Upper lobe of right lung (tissue), 1 donor: Measurements from ENCODE around the gene CDRT15L2. TPM values are rescaled to one million over a fixed set of nuclear protein-coding genes. Genes with fewer than 3 reads are reported as not detected.
"Not testable (repeated sequence)": the region's sequence is repeated elsewhere in the genome, so short reads cannot be mapped to it uniquely, and the experiment has no call there.

Source experiments
- ATAC-seq: fragments of 200-7000 bp; cut with Tn5 transposase; one replicate; pipeline ENCODE4 v1.9.1; 2020; ENCODE audit warnings: mild to moderate bottlenecking, moderate library complexity
- DNase-seq: peaks from one replicate; pipeline ENCODE4 v3.0.0-alpha.2; 2020
- H3K27ac ChIP-seq: fragments of 200-600 bp; one replicate; pipeline ENCODE4 v1.8.0; 2022
- H3K27me3 ChIP-seq: fragments of 200-600 bp; one replicate; pipeline ENCODE4 v1.8.0; 2022; ENCODE audit warnings: mild to moderate bottlenecking
- H3K36me3 ChIP-seq: fragments of 200-600 bp; one replicate; pipeline ENCODE4 v1.8.0; 2022
- H3K4me1 ChIP-seq: fragments of 200-600 bp; one replicate; pipeline ENCODE4 v1.8.0; 2022
- H3K4me3 ChIP-seq: fragments of 200-600 bp; one replicate; pipeline ENCODE4 v1.8.0; 2022; ENCODE audit warnings: mild to moderate bottlenecking
- H3K9me3 ChIP-seq: fragments of 200-600 bp; one replicate; pipeline ENCODE4 v1.8.0; 2022
- intact Hi-C: fragments of 100-400 bp; cut with DNase I; formaldehyde crosslinking; loops from one replicate; pipeline ENCODE4 v1.11.0; 2022
- long read RNA-seq: library from polyadenylated mRNA; unstranded; transcript quantifications from one replicate; pipeline ENCODE4 v2.0.0, GENCODE V29; 2021
- total RNA-seq: library from RNA; stranded (reverse); fragmentation: NEBNext Ultra II Directional; extraction: Animal tissue kit (Norgen Biotek cat#: 25700); gene quantifications from one replicate; pipeline ENCODE4 v1.2.1, GENCODE V29; 2021
- donor health status: DM: no; HTN: yes; CAD: no; lungs with severe emphysema.

Gene CDRT15L2
- not detected for total RNA-seq
- long read RNA-seq = 0 reads

GRCh38 chr17:20579424-20579823 is at the start of gene CDRT15L2:
Gene CDRT15L2, plus strand, starts transcription at chr17:20579724. Its CDS starts 20 bp downstream, at chr17:20579744.
- intact Hi-C loops, H3K27me3 ChIP-seq, H3K9me3 ChIP-seq, H3K4me1 ChIP-seq, ATAC-seq, DNase-seq, H3K36me3 ChIP-seq, H3K27ac ChIP-seq, H3K4me3 ChIP-seq: not testable (repeated sequence)

DNA sequence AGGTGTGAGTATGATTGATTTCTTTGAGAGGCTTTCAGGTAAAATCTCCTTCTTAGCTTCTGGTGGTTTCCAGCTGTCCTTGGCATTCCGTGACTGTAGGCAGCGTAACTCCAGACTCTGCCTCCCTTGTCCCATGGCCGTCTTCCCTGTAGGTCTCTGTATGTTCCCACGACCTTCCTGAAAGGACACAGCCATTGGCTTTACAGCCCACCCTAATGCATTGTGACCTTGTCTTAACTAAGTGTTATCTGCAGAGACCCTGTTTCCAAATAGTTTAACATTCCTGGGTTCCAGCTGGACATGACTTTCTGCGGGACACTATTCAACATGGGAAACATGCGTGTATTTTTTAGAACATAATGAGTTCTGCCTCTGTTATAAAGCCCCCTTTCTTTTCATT is 49.4 kb upstream of the CDRT15L2 start:
- H3K4me3 ChIP-seq, intact Hi-C loops, H3K36me3 ChIP-seq, DNase-seq, H3K9me3 ChIP-seq, H3K27me3 ChIP-seq, H3K27ac ChIP-seq, H3K4me1 ChIP-seq, ATAC-seq: not testable (repeated sequence)

DNA sequence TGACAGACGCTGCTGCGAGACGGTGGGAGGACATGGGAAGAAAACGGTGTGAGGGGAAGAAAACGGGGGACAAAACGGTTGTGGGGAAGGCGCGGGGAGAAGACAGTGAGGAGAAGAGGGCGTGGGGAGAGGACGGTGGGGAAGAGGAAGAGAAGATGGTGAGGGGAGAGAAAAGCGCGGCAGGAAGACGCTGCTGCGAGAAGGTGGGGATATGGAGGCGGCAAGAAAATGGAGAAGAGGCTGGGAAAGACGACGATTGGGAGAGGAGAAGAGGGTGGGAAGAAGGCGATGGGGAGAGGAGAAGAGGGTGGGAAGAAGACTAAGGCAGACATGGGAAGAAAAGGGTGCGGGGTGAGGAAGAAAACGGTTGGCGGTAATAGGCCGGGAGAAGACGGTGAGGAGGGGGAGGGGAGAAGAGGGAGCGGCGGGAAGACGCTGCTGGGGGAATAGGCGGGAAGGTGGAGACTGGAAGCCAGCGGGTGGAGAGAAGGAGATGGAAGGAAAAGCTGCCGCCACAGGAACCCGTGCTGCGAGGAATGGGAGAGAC is 46.9 kb upstream of the CDRT15L2 start:
- intact Hi-C loops, H3K27me3 ChIP-seq, H3K36me3 ChIP-seq, H3K4me1 ChIP-seq, H3K27ac ChIP-seq, H3K9me3 ChIP-seq, H3K4me3 ChIP-seq: not testable (repeated sequence)
- ATAC-seq (peak; percentile 27), DNase-seq (peak; percentile 3)

DNA sequence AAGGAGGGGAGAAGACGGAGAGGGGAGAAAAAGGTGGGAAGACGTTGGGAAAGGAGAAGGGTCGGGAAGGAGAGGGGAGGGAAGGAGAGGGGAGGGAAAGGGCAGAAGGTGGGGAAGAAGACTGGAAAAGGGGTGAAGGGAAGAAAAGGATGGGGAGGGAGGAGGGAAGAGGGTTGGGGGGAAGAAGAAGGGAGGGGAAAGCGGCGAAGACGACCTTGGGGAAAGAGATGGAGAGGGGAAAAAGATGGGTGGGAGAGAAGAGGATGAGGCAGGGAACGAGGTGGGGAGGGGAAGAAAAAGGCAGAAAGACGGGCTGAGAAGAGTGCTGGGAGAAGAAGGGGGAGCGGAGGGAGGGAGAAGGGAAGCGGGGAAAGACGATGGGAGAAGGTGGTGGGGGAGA is 46.3 kb upstream of the CDRT15L2 start:
- intact Hi-C loops, DNase-seq: not testable (repeated sequence)

GRCh38 chr17:20534711-20535550 is 44.6 kb upstream of the CDRT15L2 start:
- H3K36me3 ChIP-seq, intact Hi-C loops, H3K27me3 ChIP-seq, DNase-seq, H3K4me3 ChIP-seq, ATAC-seq, H3K27ac ChIP-seq, H3K4me1 ChIP-seq, H3K9me3 ChIP-seq: not testable (repeated sequence)

More for the DNA sequence above, 46.3 kb upstream of the CDRT15L2 start:
- not testable (repeated sequence) for H3K36me3 ChIP-seq, H3K27me3 ChIP-seq, H3K27ac ChIP-seq, H3K4me1 ChIP-seq, ATAC-seq, H3K9me3 ChIP-seq, H3K4me3 ChIP-seq

DNA sequence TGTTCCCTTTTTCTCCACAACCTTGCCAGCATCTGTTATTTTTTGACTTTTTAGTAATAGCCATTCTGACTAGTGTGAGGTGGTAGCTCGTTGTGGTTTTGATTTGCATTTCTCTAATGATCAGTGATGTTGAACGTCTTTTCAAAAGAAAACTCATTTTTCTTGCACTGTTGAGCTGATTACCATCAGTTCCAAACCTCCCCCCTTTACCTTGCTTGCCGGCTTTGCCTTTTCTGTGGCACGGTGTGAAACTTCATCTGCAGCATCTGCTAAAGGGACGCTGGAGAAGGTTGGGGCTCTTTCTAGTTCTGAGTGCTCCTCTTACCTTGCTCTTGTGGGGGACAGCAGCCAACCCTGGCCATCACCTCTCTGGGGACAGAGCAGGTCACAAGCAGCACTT is 39.1 kb upstream of the CDRT15L2 start:
- H3K4me3 ChIP-seq, H3K36me3 ChIP-seq, H3K4me1 ChIP-seq, DNase-seq, intact Hi-C loops, ATAC-seq, H3K27ac ChIP-seq, H3K27me3 ChIP-seq, H3K9me3 ChIP-seq: not testable (repeated sequence)

DNA sequence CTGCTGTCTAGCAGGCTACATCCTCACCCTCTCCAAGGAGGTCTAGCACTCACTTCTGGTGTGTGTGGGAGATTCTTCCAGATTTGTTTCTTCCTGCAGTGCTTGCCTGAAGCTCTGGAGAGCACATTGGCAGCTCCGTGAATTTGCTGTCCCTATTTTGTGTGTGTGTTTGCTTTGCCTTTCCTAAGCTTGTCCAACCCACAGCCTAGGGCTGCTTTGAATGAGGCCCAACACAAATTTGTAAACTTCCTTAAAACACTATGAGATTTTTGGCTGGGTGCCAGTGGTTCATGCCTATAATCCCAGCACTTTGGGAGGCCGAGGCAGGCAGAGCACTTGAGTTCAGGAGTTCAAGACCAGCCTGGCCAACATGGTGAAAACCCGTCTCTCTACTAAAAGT is 38.7 kb upstream of the CDRT15L2 start:
- H3K27me3 ChIP-seq, intact Hi-C loops, H3K4me3 ChIP-seq, H3K4me1 ChIP-seq, ATAC-seq, H3K27ac ChIP-seq, H3K9me3 ChIP-seq, H3K36me3 ChIP-seq: not testable (repeated sequence)
- peak; percentile 20 for DNase-seq

- H3K36me3 ChIP-seq, H3K27ac ChIP-seq, H3K9me3 ChIP-seq, H3K4me1 ChIP-seq, H3K27me3 ChIP-seq, H3K4me3 ChIP-seq, DNase-seq, intact Hi-C loops: not testable (repeated sequence)
- peak; percentile 35 for ATAC-seq
Measured at GRCh38 chr17:20541853-20542546, 37.5 kb upstream of the CDRT15L2 start.

DNA sequence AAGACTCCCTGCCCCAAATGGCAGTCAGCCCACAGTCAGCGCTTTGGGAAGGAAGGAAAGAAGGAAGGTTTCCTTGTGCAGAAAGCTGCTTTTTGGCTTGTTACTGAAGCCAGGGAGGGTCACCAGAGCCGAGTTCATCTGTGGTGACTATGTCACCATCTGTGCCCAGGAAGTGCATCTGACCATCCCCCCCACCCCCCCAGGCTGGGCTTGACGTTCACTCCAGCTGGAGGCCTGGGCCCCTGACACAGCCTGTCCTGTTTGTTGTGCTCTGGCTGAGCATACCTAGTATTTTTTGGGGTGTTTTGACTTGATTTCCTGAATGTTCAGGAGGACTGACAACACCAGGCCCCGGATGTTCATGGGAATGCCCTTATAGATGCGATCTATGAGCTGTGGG is 31.6 kb upstream of the CDRT15L2 start:
- intact Hi-C loops, ATAC-seq, DNase-seq, H3K4me1 ChIP-seq, H3K9me3 ChIP-seq, H3K27ac ChIP-seq, H3K4me3 ChIP-seq, H3K36me3 ChIP-seq, H3K27me3 ChIP-seq: not testable (repeated sequence)

DNA sequence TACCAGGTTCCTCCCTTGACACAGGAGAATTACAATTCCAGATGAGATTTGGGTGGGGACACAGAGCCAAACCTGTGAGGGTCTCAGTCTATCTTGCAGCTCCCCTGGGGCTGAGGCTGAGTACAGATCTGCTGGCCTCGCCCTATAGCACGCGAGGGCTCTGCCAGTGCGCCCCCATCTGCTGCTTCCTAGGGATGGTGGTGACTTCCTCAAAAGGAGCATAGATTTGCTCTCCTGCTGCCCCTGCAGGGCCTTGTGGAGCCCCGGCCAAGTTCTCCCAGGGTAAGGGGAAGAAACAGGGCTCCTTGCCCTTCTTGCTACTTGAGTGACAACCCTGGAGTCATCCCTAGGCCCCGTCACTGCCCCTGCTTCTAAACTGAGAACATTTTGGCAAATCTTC is 26.6 kb upstream of the CDRT15L2 start:
- DNase-seq, H3K9me3 ChIP-seq, ATAC-seq, H3K36me3 ChIP-seq, H3K27me3 ChIP-seq, H3K27ac ChIP-seq, H3K4me3 ChIP-seq, intact Hi-C loops, H3K4me1 ChIP-seq: not testable (repeated sequence)

DNA sequence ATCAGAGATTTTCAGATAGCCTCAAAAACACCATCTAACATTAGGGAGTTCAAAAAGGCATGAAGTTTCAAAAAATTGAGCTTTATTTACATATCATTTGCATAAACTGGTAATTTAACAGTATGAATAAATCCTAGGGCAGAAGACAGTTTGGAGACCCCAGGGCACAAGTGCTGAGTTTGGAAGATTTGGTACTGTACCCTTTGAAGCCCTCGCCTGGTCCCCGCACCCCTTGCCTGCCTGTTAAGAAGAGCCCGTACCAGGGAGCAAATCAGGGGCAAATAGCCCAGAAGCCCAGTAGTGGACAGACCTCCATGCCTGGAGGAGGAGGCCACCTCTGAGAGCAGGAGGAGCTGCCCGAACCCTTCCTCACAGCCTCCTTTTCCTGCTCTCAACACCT is 24.8 kb upstream of the CDRT15L2 start:
- ATAC-seq, H3K27me3 ChIP-seq, H3K9me3 ChIP-seq, H3K4me3 ChIP-seq, intact Hi-C loops, H3K4me1 ChIP-seq, H3K27ac ChIP-seq, H3K36me3 ChIP-seq, DNase-seq: not testable (repeated sequence)

DNA sequence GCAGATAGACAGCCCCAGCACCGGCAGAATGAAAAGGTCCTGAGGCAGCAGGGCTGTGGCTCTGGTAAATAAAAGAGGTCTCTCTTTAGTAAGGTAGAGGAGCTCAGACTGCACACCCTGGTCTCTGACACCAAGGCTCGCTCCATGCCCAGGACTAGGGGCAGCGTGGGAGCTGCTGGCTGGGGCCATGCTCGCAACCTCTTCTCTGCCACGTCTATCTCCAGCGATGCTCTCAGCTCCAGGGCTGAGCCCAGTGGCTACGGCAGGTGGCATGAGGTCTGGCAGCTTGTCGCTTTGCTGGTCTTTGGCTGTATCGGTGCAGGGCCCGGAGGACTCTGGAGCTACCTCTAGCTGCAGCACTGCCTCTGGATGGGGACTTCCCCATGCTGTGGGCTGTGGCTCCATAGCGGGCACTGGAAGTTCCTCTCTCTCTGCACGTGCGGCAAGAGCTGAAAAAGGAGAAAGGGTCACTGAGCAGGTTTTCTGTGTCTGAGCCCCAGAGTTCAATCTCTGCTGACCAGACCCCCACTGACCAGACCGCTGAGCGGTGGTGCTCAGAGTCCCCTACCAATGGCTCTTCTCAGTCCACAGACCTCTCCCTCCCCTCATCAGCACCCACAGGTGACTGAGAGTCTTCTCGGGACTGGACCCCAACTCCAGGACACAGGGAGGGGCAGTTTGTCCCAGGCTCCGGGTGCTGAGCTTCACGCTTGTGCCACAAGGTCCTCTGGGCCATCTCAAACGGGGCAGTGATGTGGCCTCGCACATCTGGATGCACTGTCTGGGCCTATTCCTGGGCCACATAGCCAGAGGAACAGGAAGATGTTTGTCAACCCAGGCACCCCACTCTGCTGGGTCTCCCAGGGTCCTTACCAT is 24.2 kb upstream of the CDRT15L2 start:
- H3K36me3 ChIP-seq, H3K27ac ChIP-seq, H3K27me3 ChIP-seq, DNase-seq, H3K4me1 ChIP-seq, H3K9me3 ChIP-seq, intact Hi-C loops, H3K4me3 ChIP-seq: not testable (repeated sequence)
- ATAC-seq = peak; percentile 85

- H3K4me1 ChIP-seq, DNase-seq, intact Hi-C loops, H3K27me3 ChIP-seq, H3K4me3 ChIP-seq, H3K36me3 ChIP-seq, H3K9me3 ChIP-seq, H3K27ac ChIP-seq, ATAC-seq: not testable (repeated sequence)
Measured at GRCh38 chr17:20558096-20558495, 21.4 kb upstream of the CDRT15L2 start.
